GM19372 (cell line): ENCODE results near the gene UBA1.

Source experiments
- ATAC-seq: cut with Tn5 transposase; IDR thresholded peaks from one replicate; pipeline ENCODE4 v1.9.1; 2021; ENCODE audit warnings: mild to moderate bottlenecking, low read depth, moderate library complexity; ENCODE audit not compliant: unreplicated experiment

UBA1 gene

GRCh38 chrX:47169726-47170515, 23.7 kb upstream of the UBA1 start:
- no peak for ATAC-seq

GRCh38 chrX:47170861-47171692, 22.6 kb upstream of the UBA1 start:
- no peak for ATAC-seq

GRCh38 chrX:47171996-47172395, 21.6 kb upstream of the UBA1 start:
- ATAC-seq: no peak

GRCh38 chrX:47172549-47172948, 21.1 kb upstream of the UBA1 start:
- no peak for ATAC-seq

- ATAC-seq: no peak
Observed at GRCh38 chrX:47172971-47173792, 20.4 kb upstream of the UBA1 start.

- no peak for ATAC-seq
Observed at GRCh38 chrX:47174376-47174775, 19.3 kb upstream of the UBA1 start.

GRCh38 chrX:47174846-47175587, 18.6 kb upstream of the UBA1 start:
- no peak for ATAC-seq

- ATAC-seq: no peak
Observed at GRCh38 chrX:47175588-47175980, 18.0 kb upstream of the UBA1 start.

- ATAC-seq: no peak
Observed at GRCh38 chrX:47176101-47176740, 17.4 kb upstream of the UBA1 start.

GRCh38 chrX:47177079-47177478, 16.6 kb upstream of the UBA1 start:
- no peak for ATAC-seq

- no peak for ATAC-seq
Observed at GRCh38 chrX:47178337-47178736, 15.3 kb upstream of the UBA1 start.

- ATAC-seq: no peak
Observed at GRCh38 chrX:47179221-47179927, 14.3 kb upstream of the UBA1 start.

- no peak for ATAC-seq
Observed at GRCh38 chrX:47179928-47180255, 13.7 kb upstream of the UBA1 start.

GRCh38 chrX:47180346-47180745, 13.3 kb upstream of the UBA1 start:
- no peak for ATAC-seq

- no peak for ATAC-seq
Observed at GRCh38 chrX:47181301-47181700, 12.3 kb upstream of the UBA1 start.

GRCh38 chrX:47182106-47182700, 11.4 kb upstream of the UBA1 start:
- no peak for ATAC-seq

- ATAC-seq: no peak
Observed at GRCh38 chrX:47184486-47184885, 9.1 kb upstream of the UBA1 start.

GRCh38 chrX:47185241-47185640, 8.4 kb upstream of the UBA1 start:
- no peak for ATAC-seq
